Activated T-cell treated with anti-CD3 and anti-CD28 coated beads for 1 hour (primary cell): ENCODE data around the gene PAPOLA.
"Not testable (repeated sequence)": the region's sequence is repeated elsewhere in the genome, so short reads cannot be mapped to it uniquely, and the experiment has no call there.

Experiments used
- DNase-seq: peaks from one replicate; pipeline ENCODE4 v3.0.0-alpha.2; 2020; ENCODE audit warnings: low read depth

Gene PAPOLA

DNA sequence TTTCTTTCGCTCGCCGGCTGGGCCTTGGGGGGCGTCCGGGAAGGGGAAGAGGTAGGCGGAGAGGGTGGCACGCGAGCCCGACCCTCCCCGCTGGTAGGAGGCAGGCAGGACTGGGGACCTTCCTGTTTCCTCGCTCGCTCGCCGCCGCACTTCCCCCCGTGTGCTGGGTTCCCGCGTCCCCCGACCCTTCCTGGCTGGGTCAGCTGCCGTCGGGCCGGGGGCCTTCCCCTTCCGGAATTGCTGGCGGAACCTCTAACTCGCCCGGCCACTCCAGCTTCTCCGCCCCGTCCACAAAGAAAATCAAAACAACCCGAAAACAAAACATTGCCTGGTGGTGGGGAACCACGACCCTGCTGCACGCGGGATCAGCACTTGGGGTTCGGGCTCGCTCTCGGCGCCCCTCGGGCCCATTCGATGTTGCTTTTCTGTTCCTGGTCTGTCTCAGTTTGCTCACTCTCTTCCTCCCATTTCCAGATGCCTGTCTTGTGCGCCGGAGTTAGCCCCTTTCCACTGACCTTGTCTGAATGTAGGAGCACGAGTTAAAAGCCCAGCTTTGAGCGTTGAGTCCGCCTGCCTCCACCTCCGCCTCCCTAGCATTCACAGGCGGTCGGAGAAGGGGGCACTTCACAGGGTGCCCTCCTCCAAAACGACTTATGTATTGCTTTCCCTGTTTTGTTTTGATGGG, 581 bp downstream of the PAPOLA start:
- no peak for DNase-seq

DNA sequence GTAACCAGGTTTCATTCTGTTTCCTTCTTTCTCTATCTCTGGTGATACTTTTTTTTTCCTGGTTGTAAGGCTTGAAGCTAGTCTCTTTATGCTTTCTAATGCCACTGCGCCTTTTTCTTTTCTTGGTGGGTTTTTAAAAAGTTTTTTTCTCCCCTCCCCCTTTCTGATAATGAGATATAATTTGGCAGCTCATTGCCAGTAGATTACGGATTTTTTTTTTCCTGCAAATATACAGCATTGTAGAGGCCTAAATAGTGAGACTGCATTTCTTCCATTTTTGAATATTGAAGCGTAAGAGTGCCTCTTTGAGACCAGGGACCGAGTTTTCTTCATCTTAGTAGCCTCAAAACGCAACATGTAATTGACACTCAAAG, 1.1 kb downstream of the PAPOLA start:
- DNase-seq, result no peak

DNA sequence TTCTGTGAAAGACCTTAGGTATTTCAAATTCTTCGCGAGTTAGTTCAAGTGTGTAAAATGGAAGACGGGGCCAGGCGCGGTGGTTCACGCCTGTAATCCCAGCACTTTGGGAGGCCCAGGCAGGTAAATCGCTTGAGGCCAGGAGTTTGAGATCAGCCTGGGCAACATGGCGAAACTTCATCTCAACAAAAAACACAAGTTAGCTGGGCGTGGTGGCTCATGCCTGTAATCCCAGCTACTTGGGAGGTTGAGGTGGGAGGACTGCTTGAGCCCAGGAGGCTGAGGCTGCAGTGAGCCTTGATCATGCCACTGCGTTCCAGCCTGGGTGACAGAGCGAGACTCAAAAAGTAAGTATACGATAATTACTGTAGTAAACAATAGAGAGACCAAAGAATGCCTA, 2.2 kb downstream of the PAPOLA start:
- not testable (repeated sequence) for DNase-seq

DNA sequence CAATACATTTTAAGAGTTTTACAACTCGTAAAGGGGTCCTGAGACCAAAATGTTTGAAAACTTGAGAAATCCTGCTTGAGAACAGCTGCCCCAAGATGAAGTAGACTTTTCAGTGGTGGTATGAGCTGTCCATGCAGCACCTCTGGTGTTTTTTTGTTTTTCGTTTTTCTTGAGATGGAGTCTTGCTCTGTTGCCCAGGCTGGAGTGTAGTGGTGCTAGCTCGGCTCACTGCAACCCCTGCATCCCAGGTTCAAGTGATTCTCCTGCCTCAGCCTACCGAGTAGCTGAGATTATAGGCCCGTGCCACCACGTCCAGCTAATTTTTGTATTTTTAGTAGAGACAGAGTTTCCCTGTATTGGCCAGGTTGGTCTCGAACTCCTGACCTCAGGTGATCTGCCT, 5.5 kb downstream of the PAPOLA start:
- no peak for DNase-seq

DNA sequence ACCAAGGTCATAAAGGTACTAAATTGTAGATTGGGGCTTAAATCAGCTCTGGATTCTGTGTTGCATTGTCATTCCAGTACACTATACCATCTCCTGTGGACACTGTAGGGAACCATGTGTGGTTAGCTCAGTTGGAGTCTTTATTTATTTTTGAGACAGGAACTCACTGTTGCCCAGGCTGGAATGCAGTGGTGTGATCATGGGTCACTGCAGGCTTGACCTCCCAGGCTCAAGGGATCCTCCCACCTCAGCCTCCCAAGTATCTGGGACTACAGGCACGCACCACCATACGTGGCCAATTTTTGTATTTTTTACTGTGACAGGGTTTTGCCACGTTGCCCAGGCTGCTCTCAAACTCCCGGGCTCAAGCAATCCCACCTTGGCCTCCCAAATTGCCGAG, 6.7 kb downstream of the PAPOLA start:
- no peak for DNase-seq

- no peak for DNase-seq
Measured at GRCh38 chr14:96509457-96510090, 7.4 kb downstream of the PAPOLA start.

- no peak for DNase-seq
Measured at GRCh38 chr14:96511146-96511545, 9.0 kb downstream of the PAPOLA start.

DNA sequence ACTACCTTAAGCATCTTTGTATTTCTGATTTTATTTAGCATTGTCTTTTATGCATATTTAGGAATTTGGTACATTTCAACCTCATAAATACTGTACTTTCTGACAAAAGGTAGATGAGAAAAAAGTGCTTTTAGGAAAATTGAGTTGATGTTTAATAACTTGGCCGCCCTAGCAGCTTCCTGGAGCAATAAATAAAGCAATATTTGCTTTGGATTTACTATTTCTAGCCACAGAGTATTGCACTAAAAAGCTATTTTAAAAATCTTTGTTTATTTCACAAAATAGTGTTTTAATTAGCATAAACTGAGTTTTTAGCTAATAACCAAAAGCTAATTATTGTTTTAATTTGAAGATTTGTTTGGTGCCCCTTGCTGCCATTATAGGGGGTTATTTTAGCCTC, 9.5 kb downstream of the PAPOLA start:
- DNase-seq, result no peak

DNA sequence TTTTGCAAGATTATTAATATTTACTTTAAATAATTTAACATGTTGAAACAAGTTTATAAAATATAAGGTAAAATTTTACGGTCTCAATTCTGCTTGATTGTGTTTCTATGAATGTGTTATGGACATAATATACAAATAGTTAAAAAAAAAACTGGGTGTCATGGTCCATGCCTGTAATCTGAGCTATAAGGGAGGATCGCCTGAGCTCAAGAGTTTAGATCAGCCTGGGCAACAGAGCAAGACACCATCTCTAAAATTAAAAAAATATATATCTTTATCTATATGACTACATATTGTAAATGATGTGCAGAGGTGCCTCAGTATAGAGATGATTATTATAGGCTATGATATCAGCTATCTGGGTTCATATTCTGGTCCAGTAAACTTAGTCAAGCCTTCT, 9.9 kb downstream of the PAPOLA start:
- DNase-seq, result no peak

DNA sequence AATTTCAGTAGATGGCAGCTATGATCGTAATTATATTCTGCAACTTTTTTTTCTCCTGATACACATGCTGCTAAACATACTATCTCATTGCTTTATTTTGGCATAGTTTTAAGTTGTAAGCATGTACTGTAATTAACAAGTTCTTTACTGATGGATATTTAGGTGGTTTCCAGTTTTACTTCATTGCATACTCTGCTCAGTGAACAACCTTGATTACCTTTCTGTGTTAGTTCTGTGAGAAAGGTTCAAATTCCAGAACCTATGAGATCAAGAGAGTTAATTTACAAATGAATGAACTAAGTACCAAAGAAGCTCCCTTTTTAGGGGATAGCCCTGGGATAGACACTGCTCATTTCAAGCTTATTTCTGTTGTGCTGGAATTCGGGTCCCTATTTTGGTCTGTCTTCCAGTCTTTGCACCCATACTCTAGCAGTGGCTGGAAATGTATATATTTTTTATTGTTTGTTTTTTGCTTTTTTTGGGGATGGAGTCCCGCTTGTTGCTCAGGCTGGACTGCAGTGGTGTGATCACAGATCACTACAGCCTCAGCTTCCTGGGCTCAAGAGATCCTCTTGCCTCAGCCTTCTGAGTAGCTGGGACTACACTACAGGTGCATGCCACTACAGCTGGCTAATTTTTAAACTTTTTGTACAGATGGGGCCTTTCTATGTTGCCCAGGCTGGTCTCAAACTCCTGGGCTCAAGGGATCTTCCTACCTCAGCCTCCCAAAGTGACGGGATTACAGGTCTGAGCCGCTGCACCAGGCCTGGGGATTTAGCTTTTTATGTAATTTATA, 10.6 kb downstream of the PAPOLA start:
- no peak for DNase-seq

DNA sequence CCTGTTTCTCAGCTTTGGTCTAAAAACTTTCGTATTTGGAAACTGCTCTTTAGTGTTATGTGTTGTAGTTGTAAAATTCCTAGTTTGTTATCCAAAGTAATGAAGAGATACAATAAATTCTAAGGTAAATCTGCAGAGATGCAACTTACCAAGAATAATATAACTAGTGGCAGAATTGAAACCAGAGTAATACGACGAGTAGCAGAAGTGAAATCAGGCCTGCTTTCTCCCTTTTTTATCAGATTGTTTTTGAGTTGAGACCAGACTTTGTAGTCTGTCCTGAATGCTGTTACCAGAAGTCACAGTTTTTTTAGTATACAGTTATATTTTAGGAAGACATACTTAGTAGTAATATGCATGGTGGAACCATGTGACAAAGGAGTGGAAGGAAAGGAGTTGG, 12.5 kb downstream of the PAPOLA start:
- no peak for DNase-seq

GRCh38 chr14:96515731-96516130, 13.5 kb downstream of the PAPOLA start:
- DNase-seq, result no peak

GRCh38 chr14:96516351-96516750, 14.2 kb downstream of the PAPOLA start:
- DNase-seq, result no peak

DNA sequence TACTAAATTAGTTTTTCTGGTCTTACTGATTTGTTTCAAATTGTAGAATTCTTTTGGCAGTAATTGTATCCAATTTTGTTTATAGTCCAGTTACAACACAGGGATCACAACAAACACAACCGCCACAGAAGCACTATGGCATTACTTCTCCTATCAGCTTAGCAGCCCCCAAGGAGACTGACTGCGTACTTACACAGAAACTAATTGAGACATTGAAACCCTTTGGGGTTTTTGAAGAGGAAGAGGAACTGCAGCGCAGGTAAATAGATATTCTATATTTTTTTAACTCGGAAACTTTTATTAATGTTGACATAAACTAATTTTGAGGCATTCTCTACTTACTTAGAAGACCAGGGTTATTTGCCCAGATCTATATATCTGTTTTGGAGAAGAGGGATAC, 17.8 kb downstream of the PAPOLA start:
- no peak for DNase-seq

- no peak for DNase-seq
Measured at GRCh38 chr14:96525452-96525851, 23.3 kb downstream of the PAPOLA start.

GRCh38 chr14:96532632-96533031, 30.4 kb downstream of the PAPOLA start:
- DNase-seq, result no peak

DNA sequence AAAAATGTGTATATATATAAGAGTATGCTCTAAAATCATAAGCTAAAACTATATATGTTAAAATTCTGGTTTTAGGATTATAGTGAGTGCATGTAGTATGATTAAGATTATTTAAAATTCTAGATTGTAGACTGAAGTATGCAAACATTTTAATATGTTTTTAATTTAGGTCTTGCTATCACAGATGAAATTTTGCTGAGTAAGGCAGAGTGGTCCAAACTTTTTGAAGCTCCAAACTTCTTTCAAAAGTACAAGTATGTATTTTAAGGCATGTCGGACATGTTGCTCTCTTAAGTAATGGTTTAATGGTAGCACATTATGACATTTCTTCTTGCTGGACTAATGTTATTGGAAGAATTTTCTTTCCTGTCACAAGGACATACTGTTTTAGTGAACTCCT, 34.6 kb downstream of the PAPOLA start:
- no peak for DNase-seq

- no peak for DNase-seq
Measured at GRCh38 chr14:96538097-96538989, 36.2 kb downstream of the PAPOLA start.

GRCh38 chr14:96538990-96539317, 36.8 kb downstream of the PAPOLA start:
- DNase-seq, result no peak

DNA sequence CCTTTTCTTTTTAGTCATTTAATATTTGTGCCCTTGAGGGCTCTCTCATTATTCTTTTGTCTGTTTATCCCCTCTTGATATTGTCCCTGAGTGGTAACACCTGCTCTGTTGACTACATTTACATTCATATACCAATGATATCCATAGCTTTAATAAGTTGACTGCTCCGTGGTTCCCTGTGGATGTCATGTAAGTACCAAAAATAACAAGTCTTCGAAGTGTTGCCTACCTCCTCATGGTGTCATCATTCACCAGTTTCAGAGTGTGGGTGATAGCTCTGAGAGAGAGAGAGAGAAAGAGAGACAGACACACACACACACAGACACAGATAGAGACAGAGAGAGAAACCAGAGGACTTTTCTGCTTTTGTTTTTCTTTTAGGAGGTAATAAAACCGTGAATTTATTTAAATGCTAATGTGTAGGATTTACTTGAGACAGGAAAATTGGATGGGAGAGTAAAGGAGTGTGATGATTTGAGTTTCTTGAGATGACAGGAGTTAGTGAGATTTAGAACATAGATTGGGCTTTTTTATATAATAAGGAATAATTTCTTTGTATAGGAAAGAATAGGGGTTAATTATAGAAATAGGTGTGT, 52.2 kb downstream of the PAPOLA start:
- no peak for DNase-seq

DNA sequence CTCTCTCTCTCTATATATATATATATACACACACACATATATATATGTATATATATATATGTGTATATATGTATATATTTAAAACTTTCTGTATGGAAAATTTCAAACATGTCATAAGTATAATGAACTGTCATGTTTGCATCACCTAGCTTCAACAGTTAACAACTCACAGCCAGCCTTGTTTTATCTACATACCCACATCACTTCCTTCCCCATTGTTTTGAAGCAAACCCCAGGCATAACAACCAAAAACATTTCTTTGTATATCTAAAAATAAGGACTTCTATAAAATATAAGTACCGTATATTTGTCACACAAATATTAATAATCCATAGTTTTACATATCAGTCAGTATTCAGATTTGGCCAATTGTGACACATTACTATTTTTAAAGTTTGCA, 57.4 kb downstream of the PAPOLA start:
- no peak for DNase-seq

- no peak for DNase-seq
Measured at GRCh38 chr14:96564389-96564788, 62.2 kb downstream of the PAPOLA start.
